Activated CD4-positive, CD25-positive, alpha-beta regulatory T cell (primary cell): ENCODE measurements around the gene RTL5.

ENCODE experiments used
- DNase-seq, 4 experiments: peaks; one replicate each; lab custom pipeline; 2025; lab: John Stamatoyannopoulos, UW

Gene RTL5

GRCh38 chrX:72130156-72130761 is 1.5 kb downstream of the RTL5 start:
- DNase-seq, result no peak

- no peak for DNase-seq
These were observed 2.1 kb downstream of the RTL5 start for GRCh38 chrX:72129661-72130060.

- DNase-seq, result peak in 1 of 4 experiments; percentile 2
These were observed 2.8 kb downstream of the RTL5 start for GRCh38 chrX:72128881-72129280.

GRCh38 chrX:72128183-72128834 is 3.4 kb downstream of the RTL5 start:
- no peak for DNase-seq

- DNase-seq, result no peak
These were observed 4.4 kb downstream of the RTL5 start for GRCh38 chrX:72127332-72127731.

- peak; percentile 45 to 73 (median 56) for DNase-seq
These were observed 5.1 kb downstream of the RTL5 start for GRCh38 chrX:72126539-72127140.

- no peak for DNase-seq
These were observed 5.7 kb downstream of the RTL5 start for GRCh38 chrX:72126048-72126415.

- DNase-seq, result no peak
These were observed 6.2 kb downstream of the RTL5 start for GRCh38 chrX:72125331-72126047.

GRCh38 chrX:72124540-72125201 is 7.0 kb downstream of the RTL5 start:
- no peak for DNase-seq

- no peak for DNase-seq
These were observed 8.1 kb downstream of the RTL5 start for GRCh38 chrX:72123471-72124185.

- DNase-seq, result no peak
These were observed 8.9 kb downstream of the RTL5 start for GRCh38 chrX:72122621-72123337.

GRCh38 chrX:72121383-72121782 is 10.3 kb downstream of the RTL5 start:
- no peak for DNase-seq

GRCh38 chrX:72120837-72121236 is 10.9 kb downstream of the RTL5 start:
- no peak for DNase-seq

- no peak for DNase-seq
These were observed 14.0 kb downstream of the RTL5 start for GRCh38 chrX:72117636-72118210.

GRCh38 chrX:72115380-72115779 is 16.3 kb downstream of the RTL5 start:
- DNase-seq, result no peak

GRCh38 chrX:72114807-72115206 is 16.9 kb downstream of the RTL5 start:
- no peak for DNase-seq

GRCh38 chrX:72114306-72114705 is 17.4 kb downstream of the RTL5 start:
- no peak for DNase-seq

- no peak for DNase-seq
These were observed 18.3 kb downstream of the RTL5 start for GRCh38 chrX:72113461-72113860.

- DNase-seq, result no peak
These were observed 20.6 kb downstream of the RTL5 start for GRCh38 chrX:72110876-72111708.
